BE2C (cell line): ENCODE data around the gene DRD1. TPM values are rescaled to one million over a fixed set of nuclear protein-coding genes. Genes with fewer than 3 reads are reported as not detected.

Experiments used
- DNase-seq: peaks from one replicate; pipeline ENCODE4 v3.0.0-alpha.2; 2020
- H3K27me3 ChIP-seq: fragments of 250-450 bp; sonication (Bioruptor Pico); 2 replicates; pipeline ENCODE4 v1.5.1; 2020; ENCODE audit warnings: mild to moderate bottlenecking
- H3K36me3 ChIP-seq: fragments of 250-450 bp; sonication (Bioruptor Pico); 2 replicates; pipeline ENCODE4 v1.5.1; 2020; ENCODE audit warnings: mild to moderate bottlenecking
- H3K4me1 ChIP-seq: fragments of 250-450 bp; sonication (Bioruptor Pico); 2 replicates; pipeline ENCODE4 v1.5.1; 2020
- H3K4me3 ChIP-seq: 2 replicates; pipeline ENCODE4 v1.5.1; 2011; ENCODE audit warnings: low read depth, low read length
- H3K9me3 ChIP-seq: fragments of 250-450 bp; sonication (Bioruptor Pico); 2 replicates; pipeline ENCODE4 v1.5.1; 2020
- CTCF ChIP-seq: IDR thresholded peaks from 2 replicates; pipeline ENCODE4 v1.5.1; 2012; ENCODE audit warnings: mild to moderate bottlenecking, low read depth, low read length
- polyA plus RNA-seq: library from polyadenylated mRNA; unstranded; fragments of >200 nt; gene quantifications from one replicate; pipeline ENCODE4 v1.2.1, GENCODE V29; 2012; ENCODE audit warnings: low read depth, missing spikeins; ENCODE audit not compliant: insufficient read length, insufficient read depth

The DRD1 gene
- polyA plus RNA-seq: not detected

- Histone ChIP-seq H3K4me3 (no peak within 1 kb of the TSS), H3K4me1 (no peaks in the 10 kb centered on the region), H3K36me3 (no peaks in the 10 kb centered on the region), H3K27me3 (peaks cover 79% of the 10 kb centered on the region), H3K9me3 (no peaks in the 10 kb centered on the region)
- TF ChIP-seq CTCF: peak; percentile 54
- peak; percentile 64 for DNase-seq
Measured at GRCh38 chr5:175444060-175444904, at the start of gene DRD1. Gene DRD1, minus strand, starts transcription at chr5:175444182. Its CDS starts 1,083 bp downstream, at chr5:175443099.

- no peak for TF ChIP-seq CTCF
- no peaks in the 10 kb centered on the region for H3K4me1 ChIP-seq
- DNase-seq: no peak
- H3K36me3 ChIP-seq: peaks cover 91% of the 10 kb centered on the region
- H3K9me3 ChIP-seq: no peaks in the 10 kb centered on the region
- no peaks in the 10 kb centered on the region for H3K27me3 ChIP-seq
- H3K4me3 ChIP-seq: no peak overlapping the region
Measured at GRCh38 chr5:175493726-175494125, 49.7 kb upstream of the DRD1 start.

- no peaks in the 10 kb centered on the region for H3K9me3 ChIP-seq
- H3K36me3 ChIP-seq: peaks cover 91% of the 10 kb centered on the region
- no peak for TF ChIP-seq CTCF
- DNase-seq: no peak
- no peaks in the 10 kb centered on the region for H3K27me3 ChIP-seq
- H3K4me3 ChIP-seq: no peak overlapping the region
- no peaks in the 10 kb centered on the region for H3K4me1 ChIP-seq
Measured at GRCh38 chr5:175493260-175493659, 49.3 kb upstream of the DRD1 start.

GRCh38 chr5:175491223-175491622 is 47.2 kb upstream of the DRD1 start:
- Histone ChIP-seq H3K27me3 (no peaks in the 10 kb centered on the region), H3K4me1 (no peaks in the 10 kb centered on the region), H3K9me3 (no peaks in the 10 kb centered on the region), H3K36me3 (peaks cover 87% of the 10 kb centered on the region), H3K4me3 (no peak overlapping the region)
- no peak for DNase-seq
- no peak for TF ChIP-seq CTCF

- peaks cover 90% of the 10 kb centered on the region for H3K36me3 ChIP-seq
- no peaks in the 10 kb centered on the region for H3K4me1 ChIP-seq
- H3K4me3 ChIP-seq: no peak overlapping the region
- no peaks in the 10 kb centered on the region for H3K9me3 ChIP-seq
- H3K27me3 ChIP-seq: no peaks in the 10 kb centered on the region
- no peak for TF ChIP-seq CTCF
- no peak for DNase-seq
Measured at GRCh38 chr5:175489693-175490443, 45.9 kb upstream of the DRD1 start.
